Fibroblast of skin of left biceps (primary cell): ENCODE data around the gene UNK.
"Not testable (repeated sequence)": the region's sequence is repeated elsewhere in the genome, so short reads cannot be mapped to it uniquely, and the experiment has no call there.

Experiments
- DNase-seq, 2 experiments: peaks; one replicate each; pipeline ENCODE4 v3.0.0-alpha.2; 2013; ENCODE audit warnings: low read depth in 2 of 2

Gene UNK

GRCh38 chr17:75849279-75849646 lies 64.7 kb downstream of the UNK start:
- no peak for DNase-seq

DNA sequence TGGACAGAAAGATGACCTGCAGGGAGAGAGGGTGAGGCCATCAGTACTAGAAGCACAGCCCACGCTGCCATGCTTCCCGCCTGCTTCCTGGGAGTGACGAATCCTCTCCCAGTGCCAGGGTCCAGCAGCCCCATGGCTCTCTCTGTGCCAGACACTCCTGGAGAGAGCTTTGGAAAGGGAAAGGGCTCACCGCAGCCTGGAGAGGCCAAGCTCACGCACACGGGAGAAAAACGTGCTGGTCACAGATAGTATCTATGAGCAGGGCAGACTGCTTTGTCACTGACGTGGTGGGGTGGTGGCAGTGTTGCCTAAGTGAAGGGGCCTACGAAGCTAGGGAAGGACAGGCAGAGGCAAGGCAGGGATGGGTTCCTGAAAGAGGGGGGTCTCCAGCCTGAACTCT lies 65.1 kb downstream of the UNK start:
- no peak for DNase-seq

GRCh38 chr17:75850928-75851692 lies 66.5 kb downstream of the UNK start:
- no peak for DNase-seq

- DNase-seq, result not testable (repeated sequence)
Observed at GRCh38 chr17:75851693-75851991, 67.0 kb downstream of the UNK start.

GRCh38 chr17:75853433-75853832 lies 68.8 kb downstream of the UNK start:
- no peak for DNase-seq

DNA sequence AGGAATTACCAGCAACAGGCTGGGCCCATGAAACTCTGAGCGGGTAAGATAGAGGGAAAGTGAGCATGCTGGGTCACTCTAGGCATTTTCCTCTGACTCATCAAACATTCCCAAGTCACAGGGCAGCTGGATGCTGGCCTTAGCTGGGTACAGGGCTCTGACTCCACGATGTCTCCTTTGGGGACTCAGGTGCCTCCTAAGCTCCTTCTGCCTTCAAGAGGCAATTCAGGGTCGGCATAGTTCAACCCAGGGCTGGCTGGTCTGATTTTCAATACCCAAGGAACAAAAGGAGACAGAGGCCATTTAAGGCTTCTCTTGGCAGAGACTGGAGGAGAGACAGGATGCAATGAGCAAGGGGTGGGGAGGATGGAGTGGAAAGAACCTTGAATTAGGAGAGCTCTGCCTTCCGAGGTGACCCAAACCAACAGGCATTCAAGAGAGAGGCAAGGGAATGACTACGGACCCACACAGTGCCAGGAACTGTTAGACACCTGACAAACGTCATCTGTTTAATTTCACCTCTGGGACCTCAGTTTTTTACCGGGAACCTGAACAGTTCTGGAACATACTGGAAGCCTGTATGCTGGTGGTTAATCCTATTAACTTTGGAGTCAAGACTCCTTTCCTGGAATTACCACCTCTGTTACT lies 69.6 kb downstream of the UNK start:
- no peak for DNase-seq

GRCh38 chr17:75854881-75855309 lies 70.3 kb downstream of the UNK start:
- no peak for DNase-seq

DNA sequence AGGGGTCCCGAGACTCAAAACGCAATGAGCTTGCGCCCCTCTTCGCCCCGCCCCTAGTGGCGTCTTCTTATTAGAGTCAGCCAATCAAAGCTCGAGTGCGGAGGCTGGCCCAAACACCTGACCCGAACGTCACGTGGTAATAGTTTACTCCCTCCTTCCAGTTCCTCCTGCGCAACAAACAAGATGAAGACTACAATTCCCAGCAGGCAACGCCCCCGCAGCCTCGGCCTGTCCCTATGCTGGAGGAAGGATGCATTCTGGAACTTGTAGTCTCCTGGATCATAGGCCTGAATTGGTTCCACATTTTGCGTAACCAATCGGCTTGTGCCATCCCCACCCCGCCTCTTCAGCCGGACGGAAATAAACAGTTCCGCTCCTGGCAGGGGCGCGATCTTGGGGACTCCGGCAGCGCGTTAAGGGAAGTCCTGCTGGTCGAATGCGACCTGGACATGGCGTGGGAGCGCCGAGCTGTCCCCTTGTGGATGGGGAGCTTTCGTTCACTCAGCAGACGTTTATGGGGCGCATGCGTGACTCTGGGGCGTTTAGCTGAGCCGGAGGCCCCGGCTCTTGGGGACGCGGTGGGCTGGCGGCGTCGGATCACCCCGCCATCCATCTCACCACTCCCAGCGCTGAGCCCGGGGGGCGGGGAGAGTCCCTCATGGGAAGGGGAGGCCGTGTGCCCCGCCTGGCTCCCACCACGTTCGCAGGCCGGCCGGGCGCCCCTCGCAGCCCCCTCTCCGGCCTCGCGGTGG lies 70.9 kb downstream of the UNK start, which contains the start of gene WBP2:
WBP2 (minus strand) TSS at position 26 of the 752 bp plus-strand sequence. CDS start 38 bp downstream, outside the sequence.
- peak; percentile 99 for DNase-seq

DNA sequence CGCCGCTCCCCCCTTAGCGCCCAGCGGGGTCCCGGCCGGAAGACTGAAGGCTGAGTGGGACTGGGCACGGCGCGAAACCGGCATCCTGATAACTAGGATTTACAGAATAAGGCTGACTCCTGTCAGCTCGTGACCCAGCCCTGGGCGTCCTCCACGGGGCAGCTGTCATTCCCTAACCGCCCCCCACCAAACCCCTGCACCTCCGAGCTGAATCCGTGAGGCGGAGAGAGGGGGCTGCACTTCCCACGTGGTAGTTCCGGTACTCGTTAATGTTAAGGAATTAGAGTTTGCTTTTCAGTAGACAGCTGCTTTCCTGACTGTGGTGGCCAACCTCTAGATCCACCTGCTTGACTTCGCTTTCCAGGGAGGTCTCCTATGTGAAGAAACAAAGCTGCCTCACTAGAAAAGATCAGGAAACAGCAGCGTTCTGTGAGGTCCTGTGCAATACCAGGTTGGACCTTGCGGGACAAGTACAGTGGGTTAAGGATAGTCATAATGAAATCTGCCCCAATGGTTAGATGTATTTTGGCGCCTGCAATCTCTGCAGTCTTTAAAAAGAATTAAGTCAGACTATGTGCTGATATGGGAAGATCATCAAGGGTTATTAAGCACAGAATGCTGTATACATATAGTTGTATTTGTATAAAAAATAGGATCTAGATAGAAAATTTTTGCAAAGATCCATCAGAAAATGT lies 71.6 kb downstream of the UNK start:
- DNase-seq, result no peak

- DNase-seq, result not testable (repeated sequence)
Observed at GRCh38 chr17:75859358-75859757, 74.8 kb downstream of the UNK start.

GRCh38 chr17:75861927-75862317 lies 77.3 kb downstream of the UNK start:
- DNase-seq, result no peak

GRCh38 chr17:75864448-75864871 lies 79.9 kb downstream of the UNK start:
- no peak for DNase-seq

DNA sequence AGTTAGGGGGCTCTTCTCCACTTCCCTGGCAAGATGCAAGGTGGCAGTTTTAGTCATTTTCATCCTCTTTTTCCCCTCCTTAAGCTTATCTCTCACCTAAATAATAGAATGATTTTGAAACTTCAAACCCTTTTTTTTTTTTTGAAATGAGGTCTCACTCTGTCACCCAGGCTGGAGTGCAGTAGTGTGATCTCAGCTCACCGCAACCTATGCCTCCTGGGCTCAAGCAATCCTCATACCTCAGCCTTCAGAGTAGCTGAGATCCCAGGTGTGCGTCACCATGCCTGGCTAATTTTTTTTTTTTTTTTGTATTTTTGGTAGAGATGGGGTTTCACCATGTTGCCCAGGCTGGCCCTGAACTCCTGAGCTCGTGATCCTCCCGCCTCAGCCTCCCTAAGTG lies 80.3 kb downstream of the UNK start:
- DNase-seq, result not testable (repeated sequence)

- DNase-seq, result not testable (repeated sequence)
Observed at GRCh38 chr17:75865404-75866188, 81.0 kb downstream of the UNK start.

DNA sequence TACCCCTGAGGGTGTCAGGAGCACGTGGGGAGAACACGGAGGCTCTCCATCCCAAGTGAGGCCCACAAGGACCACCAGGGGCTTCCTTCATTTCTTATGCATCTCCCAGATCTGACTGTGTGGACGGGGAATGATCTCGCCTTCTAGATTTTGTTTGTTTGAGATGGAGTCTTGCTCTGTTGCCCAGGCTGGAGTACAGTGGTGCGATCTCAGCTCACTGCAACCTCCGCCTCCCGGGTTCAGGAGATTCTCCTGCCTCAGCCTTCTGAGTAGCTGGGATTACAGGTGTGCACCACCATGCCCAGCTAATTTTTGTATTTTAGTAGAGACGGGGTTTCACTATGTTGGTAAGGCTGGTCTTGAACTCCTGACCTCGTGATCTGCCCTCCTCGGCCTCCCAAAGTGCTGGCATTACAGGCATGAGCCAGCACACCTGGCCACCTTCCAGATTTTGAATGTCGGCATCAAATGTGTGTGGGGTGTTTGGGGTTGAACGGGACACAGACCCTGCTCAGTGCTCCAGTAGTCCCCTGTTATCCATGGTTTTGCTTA lies 84.2 kb downstream of the UNK start:
- not testable (repeated sequence) for DNase-seq

GRCh38 chr17:75869282-75870141 lies 84.9 kb downstream of the UNK start:
- DNase-seq, result no peak

- not testable (repeated sequence) for DNase-seq
Observed at GRCh38 chr17:75870228-75870627, 85.6 kb downstream of the UNK start.

DNA sequence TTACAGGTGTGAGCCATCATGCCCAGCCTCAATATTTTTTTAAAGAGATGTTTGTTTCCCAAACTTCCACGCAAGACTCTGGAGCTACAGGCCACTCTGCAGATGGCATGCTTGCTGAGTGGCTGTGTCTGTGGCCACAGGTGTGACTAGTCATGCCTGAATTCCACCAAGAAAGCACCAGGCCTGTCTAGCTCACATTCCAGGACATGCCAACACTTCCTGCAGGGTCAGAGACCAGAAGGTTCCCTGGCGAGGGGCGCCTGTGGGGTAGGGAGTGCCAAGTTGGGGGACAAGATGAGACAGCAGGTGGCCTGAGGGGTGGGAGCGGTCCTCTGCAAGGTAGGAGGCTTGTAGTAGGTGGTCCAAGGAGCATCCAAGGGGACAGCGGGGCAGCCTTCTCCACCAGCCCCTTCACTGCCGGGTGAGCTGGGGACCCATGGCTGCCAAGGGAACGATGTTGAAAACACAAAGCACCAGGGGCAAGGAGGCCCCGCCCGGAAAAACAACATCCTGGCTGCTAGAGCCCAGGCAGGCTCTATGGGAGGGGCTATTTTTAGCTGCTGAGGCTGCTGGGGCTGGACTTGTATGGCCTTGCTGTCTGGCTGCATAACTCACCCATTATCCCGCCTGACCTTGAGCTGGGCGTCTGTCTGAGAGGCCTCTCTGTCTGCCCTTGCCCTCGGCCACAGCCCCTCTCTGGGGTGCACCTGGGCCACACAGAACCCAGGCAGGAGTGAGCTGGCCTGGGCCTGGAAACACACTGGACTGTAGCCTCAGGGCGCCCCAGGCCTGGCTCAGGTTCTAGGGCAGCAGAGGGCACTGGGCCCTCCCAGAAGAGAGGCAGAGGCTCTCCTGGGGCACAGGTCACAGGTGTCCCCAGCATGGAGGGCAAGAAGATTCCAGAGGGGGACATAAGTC lies 88.1 kb downstream of the UNK start:
- no peak for DNase-seq
